ENCODE results near the gene BAIAP2L2. TPM values are rescaled to one million over a fixed set of nuclear protein-coding genes. Genes with fewer than 3 reads are reported as not detected.

BAIAP2L2 gene
- total and polyA plus RNA-seq, 4 donors = 0.17 to 1.0 (median 0.46) TPM

DNA sequence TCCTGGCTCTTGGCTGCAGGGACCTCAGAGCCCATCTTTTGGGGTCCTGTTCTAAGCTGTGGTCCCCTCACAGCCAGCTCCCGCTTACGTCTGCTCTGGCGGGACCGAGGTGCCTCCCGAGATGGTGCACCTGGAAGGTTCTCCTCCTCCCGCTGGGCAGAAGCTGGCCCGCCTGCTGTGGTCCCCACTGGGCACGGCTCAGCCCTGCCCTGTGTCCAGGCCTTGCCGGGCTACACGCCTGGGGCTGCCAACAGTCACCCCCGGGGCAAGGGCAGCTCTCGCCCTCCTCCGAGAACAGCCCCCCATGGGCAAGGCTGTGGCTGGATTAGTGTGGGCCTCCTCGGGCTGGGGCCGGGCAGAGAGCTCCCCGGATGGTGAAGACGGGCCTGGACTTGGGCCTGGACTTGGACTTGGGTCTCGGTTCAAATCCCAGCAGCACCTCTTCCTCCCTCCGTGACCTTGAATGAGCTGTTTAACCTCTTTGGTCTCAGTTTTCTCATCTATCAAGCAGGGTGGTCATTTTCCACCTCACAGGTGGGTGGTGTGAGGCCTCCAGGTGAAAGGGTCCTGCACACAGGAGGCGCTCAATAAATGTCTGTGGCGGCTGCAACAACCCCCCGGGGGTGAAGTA, 998 bp downstream of the BAIAP2L2 start:
- peaks cover 0 to 6% (median 0%) of the 10 kb centered on the region in 5 donors for H3K4me1 ChIP-seq (ENCODE audit: control insufficient read depth in 5 of 5, insufficient read depth in 5 of 5, low read length in 5 of 5)
- no peak overlapping the region for H3K27ac ChIP-seq (ENCODE audit: low read depth in 1 of 2, low read length in 1 of 2)
- DNase-seq (peak; percentile 38 to 75 (median 67)), ATAC-seq (ENCODE audit: insufficient read depth, low FRiP score) (no peak)
- TF ChIP-seq, protein P1, sequence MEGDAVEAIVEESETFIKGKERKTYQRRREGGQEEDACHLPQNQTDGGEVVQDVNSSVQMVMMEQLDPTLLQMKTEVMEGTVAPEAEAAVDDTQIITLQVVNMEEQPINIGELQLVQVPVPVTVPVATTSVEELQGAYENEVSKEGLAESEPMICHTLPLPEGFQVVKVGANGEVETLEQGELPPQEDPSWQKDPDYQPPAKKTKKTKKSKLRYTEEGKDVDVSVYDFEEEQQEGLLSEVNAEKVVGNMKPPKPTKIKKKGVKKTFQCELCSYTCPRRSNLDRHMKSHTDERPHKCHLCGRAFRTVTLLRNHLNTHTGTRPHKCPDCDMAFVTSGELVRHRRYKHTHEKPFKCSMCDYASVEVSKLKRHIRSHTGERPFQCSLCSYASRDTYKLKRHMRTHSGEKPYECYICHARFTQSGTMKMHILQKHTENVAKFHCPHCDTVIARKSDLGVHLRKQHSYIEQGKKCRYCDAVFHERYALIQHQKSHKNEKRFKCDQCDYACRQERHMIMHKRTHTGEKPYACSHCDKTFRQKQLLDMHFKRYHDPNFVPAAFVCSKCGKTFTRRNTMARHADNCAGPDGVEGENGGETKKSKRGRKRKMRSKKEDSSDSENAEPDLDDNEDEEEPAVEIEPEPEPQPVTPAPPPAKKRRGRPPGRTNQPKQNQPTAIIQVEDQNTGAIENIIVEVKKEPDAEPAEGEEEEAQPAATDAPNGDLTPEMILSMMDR (IDR thresholded peaks at IDR 0.05; ENCODE audit: control extremely low read depth, extremely low read depth) = no peak
- 89 to 94% methylated on average over 22 of the region's 22 CpGs for WGBS, 2 donors
- peaks cover 0 to 6% (median 0%) of the 10 kb centered on the region in 4 donors for H3K36me3 ChIP-seq (ENCODE audit: control insufficient read depth in 4 of 4, insufficient read depth in 4 of 4, low read length in 4 of 4)
- H3K9me3 ChIP-seq (ENCODE audit: control insufficient read depth in 4 of 4, insufficient read depth in 3 of 4, low read length in 3 of 4) = no peaks in the 10 kb centered on the region
- H3K27me3 ChIP-seq (ENCODE audit: control insufficient read depth in 3 of 3, insufficient read depth in 3 of 3, low read length in 2 of 3) = no peaks in the 10 kb centered on the region
- no peak overlapping the region for H3K4me3 ChIP-seq
- no peak overlapping the region for H3K9ac ChIP-seq (ENCODE audit: insufficient read depth in 1 of 2, low read length in 2 of 2)

DNA sequence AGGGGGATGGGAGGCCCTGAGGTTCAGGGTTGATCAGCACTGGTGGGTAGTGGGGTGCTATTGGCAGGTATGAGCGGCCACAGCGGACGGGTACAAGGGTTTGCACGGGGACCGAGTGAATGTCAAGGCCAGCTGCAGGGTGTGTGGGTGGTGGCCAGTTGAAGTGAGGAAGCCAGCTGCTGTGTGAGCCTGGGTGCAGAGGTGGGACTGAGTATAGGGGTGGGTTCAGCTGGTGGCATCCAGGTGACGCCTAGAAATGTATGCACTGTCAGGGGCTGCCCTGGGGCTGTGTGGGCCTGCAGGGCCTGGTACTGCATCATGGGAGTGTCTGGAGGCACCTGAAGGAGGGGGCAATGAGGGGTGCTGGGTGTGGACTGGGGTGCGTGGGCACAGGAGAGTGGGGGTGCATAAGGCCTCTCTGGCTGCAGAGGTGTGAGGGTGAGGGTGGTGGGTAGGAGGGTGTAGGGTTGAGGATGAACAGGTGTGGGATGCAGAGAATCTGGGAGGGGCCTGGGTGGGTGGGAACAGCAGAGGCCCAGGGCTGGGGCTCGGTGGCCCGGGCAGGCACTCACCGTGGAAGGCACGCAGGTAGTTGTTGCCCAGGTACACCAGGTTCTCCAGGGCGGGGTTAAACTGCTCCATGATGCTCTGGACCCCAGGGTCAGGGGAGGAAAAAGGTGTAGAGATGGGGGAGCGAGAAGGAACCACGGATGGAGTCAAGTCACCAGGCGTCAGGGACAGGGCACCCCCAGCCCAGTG, 1.7 kb downstream of the BAIAP2L2 start:
- Histone ChIP-seq H3K9me3 (ENCODE audit: control insufficient read depth in 4 of 4, insufficient read depth in 3 of 4, low read length in 3 of 4) (no peaks in the 10 kb centered on the region), H3K4me3 (no peak overlapping the region), H3K4me1 (ENCODE audit: control insufficient read depth in 5 of 5, insufficient read depth in 5 of 5, low read length in 5 of 5) (peaks cover 0 to 6% (median 0%) of the 10 kb centered on the region in 5 donors), H3K27ac (ENCODE audit: low read depth in 1 of 2, low read length in 1 of 2) (no peak overlapping the region), H3K27me3 (ENCODE audit: control insufficient read depth in 3 of 3, insufficient read depth in 3 of 3, low read length in 2 of 3) (no peaks in the 10 kb centered on the region), H3K9ac (ENCODE audit: insufficient read depth in 1 of 2, low read length in 2 of 2) (no peak overlapping the region), H3K36me3 (ENCODE audit: control insufficient read depth in 4 of 4, insufficient read depth in 4 of 4, low read length in 4 of 4) (peaks cover 0 to 6% (median 0%) of the 10 kb centered on the region in 4 donors)
- TF ChIP-seq, protein P1 (IDR thresholded peaks at IDR 0.05; ENCODE audit: control extremely low read depth, extremely low read depth) = no peak
- DNase-seq = no peak
- ATAC-seq (ENCODE audit: insufficient read depth, low FRiP score) = no peak
- 94% methylated on average over 15 of the region's 15 CpGs for WGBS, 2 donors

DNA sequence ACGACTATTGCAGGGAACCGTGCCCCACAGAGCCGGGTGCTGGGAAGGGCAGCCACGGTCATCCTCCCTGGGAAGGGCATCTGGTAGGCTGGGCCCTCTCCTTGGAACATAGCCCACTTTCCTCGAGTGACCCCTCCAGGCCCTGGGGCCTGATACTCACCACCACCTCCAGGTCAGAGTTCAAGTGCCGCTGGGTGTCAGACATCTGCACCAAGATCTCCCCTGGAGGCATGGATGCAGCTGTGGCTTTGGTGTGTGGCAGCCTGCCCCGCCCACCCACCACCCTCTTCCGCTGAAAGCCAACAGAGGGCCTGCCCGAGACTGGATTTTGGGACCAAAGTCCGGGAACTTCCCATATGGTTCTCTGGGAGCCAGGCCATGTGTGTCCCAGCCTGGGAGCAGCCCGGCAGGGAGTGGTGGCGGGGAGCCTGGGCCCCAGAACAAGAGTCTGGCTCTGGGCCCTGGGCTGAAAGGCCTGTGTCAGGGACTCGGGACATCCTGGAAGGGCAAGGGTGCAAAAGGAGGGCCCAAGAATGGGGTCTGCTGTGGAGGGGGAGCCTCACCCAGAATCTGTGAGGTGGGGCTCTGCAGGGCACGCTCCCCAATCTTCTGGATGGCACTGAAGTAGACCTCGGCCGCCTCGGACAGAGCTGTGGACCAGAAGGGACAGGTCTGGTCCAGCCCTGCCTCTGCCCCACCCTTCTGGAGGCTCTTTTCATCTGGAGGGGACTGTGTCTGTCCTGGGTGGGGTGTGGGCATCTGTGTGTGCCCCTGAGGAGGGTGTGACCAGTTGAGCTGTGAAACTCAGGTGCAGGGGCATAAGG, 2.6 kb downstream of the BAIAP2L2 start:
- TF ChIP-seq, protein P1 (IDR thresholded peaks at IDR 0.05; ENCODE audit: control extremely low read depth, extremely low read depth) = no peak
- 80 to 87% methylated on average over 17 of the region's 17 CpGs for WGBS, 2 donors
- ATAC-seq (ENCODE audit: insufficient read depth, low FRiP score) = no peak

More for the DNA sequence above, 2.6 kb downstream of the BAIAP2L2 start:
- DNase-seq = peak in 2 of 3 donors; percentile 33 to 45
- Histone ChIP-seq H3K27ac (ENCODE audit: low read depth in 1 of 2, low read length in 1 of 2) (no peak overlapping the region), H3K4me1 (ENCODE audit: control insufficient read depth in 5 of 5, insufficient read depth in 5 of 5, low read length in 5 of 5) (peaks cover 0 to 6% (median 0%) of the 10 kb centered on the region in 5 donors), H3K4me3 (no peak overlapping the region), H3K36me3 (ENCODE audit: control insufficient read depth in 4 of 4, insufficient read depth in 4 of 4, low read length in 4 of 4) (peaks cover 0 to 6% (median 0%) of the 10 kb centered on the region in 4 donors), H3K9me3 (ENCODE audit: control insufficient read depth in 4 of 4, insufficient read depth in 3 of 4, low read length in 3 of 4) (no peaks in the 10 kb centered on the region), H3K27me3 (ENCODE audit: control insufficient read depth in 3 of 3, insufficient read depth in 3 of 3, low read length in 2 of 3) (no peaks in the 10 kb centered on the region), H3K9ac (ENCODE audit: insufficient read depth in 1 of 2, low read length in 2 of 2) (no peak overlapping the region)

All from lung (tissue), 12 donors.